Prostate gland (tissue), 2 donors: Measurements from ENCODE around the gene BLVRB.

Experiments used
- CTCF ChIP-seq, 4 experiments: fragments of 200-600 bp in 2 of 4; fragments of 450-650 bp in 2 of 4; sonication (generic) in 2 of 4; IDR thresholded peaks; 1 replicate in 3 of 4; 2 replicates in 1 of 4; pipeline ENCODE4 v1.5.1; 2016 to 2019; ENCODE audit warnings: antibody characterized with exemption in 4 of 4, mild to moderate bottlenecking in 2 of 4, moderate library complexity in 2 of 4
- POLR2A ChIP-seq: fragments of 450-650 bp; IDR thresholded peaks from one replicate; pipeline ENCODE4 v1.6.1; 2016; ENCODE audit warnings: antibody characterized with exemption, mild to moderate bottlenecking
- POLR2AphosphoS5 ChIP-seq: sonication (generic); formaldehyde crosslinking; IDR thresholded peaks from one replicate; pipeline ENCODE4 v1.6.1; 2017; ENCODE audit warnings: antibody characterized with exemption

GRCh38 chr19:40449506-40449905 lies 16.0 kb downstream of the BLVRB start:
- TF ChIP-seq CTCF (IDR thresholded peaks at IDR 0.05) (no peak), POLR2A (no peak), POLR2AphosphoS5 (no peak)
